Endodermal cell (in vitro differentiated cells): ENCODE data around the gene FYTTD1. TPM values are rescaled to one million over a fixed set of nuclear protein-coding genes. Genes with fewer than 3 reads are reported as not detected.
"Not testable (repeated sequence)": the region's sequence is repeated elsewhere in the genome, so short reads cannot be mapped to it uniquely, and the experiment has no call there.

Experiments
- DNase-seq: peaks from one replicate; pipeline ENCODE4 v3.0.0-alpha.2; 2017
- H3K27ac ChIP-seq: 2 replicates; pipeline ENCODE4 v1.5.1; 2013; ENCODE audit warnings: mild to moderate bottlenecking, low read depth, low read length, moderate library complexity
- H3K27me3 ChIP-seq: 2 replicates; pipeline ENCODE4 v1.6.1; 2013; ENCODE audit warnings: mild to moderate bottlenecking, low read length, moderate library complexity; ENCODE audit not compliant: insufficient read depth, control insufficient read depth, poor library complexity, severe bottlenecking
- H3K36me3 ChIP-seq: 2 replicates; pipeline ENCODE4 v1.7.0; 2013; ENCODE audit warnings: mild to moderate bottlenecking, low read length, moderate library complexity; ENCODE audit not compliant: control insufficient read depth, insufficient read depth
- H3K4me1 ChIP-seq: one replicate; pipeline ENCODE4 v1.7.0; 2013; ENCODE audit warnings: low read length; ENCODE audit not compliant: control insufficient read depth, insufficient read depth
- H3K4me3 ChIP-seq: 2 replicates; pipeline ENCODE4 v1.5.1; 2013; ENCODE audit warnings: mild to moderate bottlenecking, low read length, moderate library complexity
- H3K9ac ChIP-seq: 2 replicates; pipeline ENCODE4 v1.6.1; 2013; ENCODE audit warnings: mild to moderate bottlenecking, low read length, moderate library complexity; ENCODE audit not compliant: poor library complexity, severe bottlenecking; ENCODE audit errors: extremely low read depth
- H3K9me3 ChIP-seq: 2 replicates; pipeline ENCODE4 v1.6.1; 2013; ENCODE audit warnings: mild to moderate bottlenecking, low read length, moderate library complexity; ENCODE audit not compliant: control insufficient read depth
- H3K27ac Mint-ChIP-seq: 2 replicates; pipeline ENCODE4 v1.8.0; 2020; ENCODE audit warnings: mixed read lengths
- H3K27me3 Mint-ChIP-seq: 2 replicates; pipeline ENCODE4 v1.8.0; 2021; ENCODE audit warnings: mild to moderate bottlenecking, mixed read lengths; ENCODE audit not compliant: insufficient read depth
- H3K36me3 Mint-ChIP-seq: 2 replicates; pipeline ENCODE4 v1.8.0; 2020; ENCODE audit warnings: low read depth, mixed read lengths
- H3K4me1 Mint-ChIP-seq: 2 replicates; pipeline ENCODE4 v1.8.0; 2020; ENCODE audit warnings: mixed read lengths
- H3K4me3 Mint-ChIP-seq: 2 replicates; pipeline ENCODE4 v1.8.0; 2020; ENCODE audit warnings: mild to moderate bottlenecking, moderate library complexity, mixed read lengths
- H3K9me3 Mint-ChIP-seq: 2 replicates; pipeline ENCODE4 v1.8.0; 2020; ENCODE audit warnings: mild to moderate bottlenecking, mixed read lengths
- CTCF ChIP-seq: fragments of 200-600 bp; sonication (generic); conservative IDR thresholded peaks from 2 replicates; pipeline ENCODE4 v1.5.0; 2021; ENCODE audit warnings: antibody characterized with exemption, mild to moderate bottlenecking
- WGBS, 2 experiments: methylation state at CpG; one replicate each; pipeline versions ENCODE4 v1.1.5 to v1.1.7; 2013; ENCODE audit warnings: missing lambda C conversion rate in 2 of 2, mixed read lengths in 1 of 2; ENCODE audit not compliant: insufficient coverage in 1 of 2, insufficient read length in 1 of 2; 5-methylcytosine and 5-hydroxymethylcytosine counted together
- total RNA-seq, 2 donors: library from RNA; stranded (reverse); fragmentation: NEBNext Ultra II Directional in 1 of 2; extraction: Animal tissue kit (Norgen Biotek cat#: 25700) in 1 of 2; gene quantifications; 2 replicates in 1 of 2; 3 replicates in 1 of 2; pipeline ENCODE4 v1.2.1, GENCODE V29; 2021

FYTTD1 gene
- total RNA-seq, 2 donors from 2014 or later: 39.0 to 41.5 TPM

DNA sequence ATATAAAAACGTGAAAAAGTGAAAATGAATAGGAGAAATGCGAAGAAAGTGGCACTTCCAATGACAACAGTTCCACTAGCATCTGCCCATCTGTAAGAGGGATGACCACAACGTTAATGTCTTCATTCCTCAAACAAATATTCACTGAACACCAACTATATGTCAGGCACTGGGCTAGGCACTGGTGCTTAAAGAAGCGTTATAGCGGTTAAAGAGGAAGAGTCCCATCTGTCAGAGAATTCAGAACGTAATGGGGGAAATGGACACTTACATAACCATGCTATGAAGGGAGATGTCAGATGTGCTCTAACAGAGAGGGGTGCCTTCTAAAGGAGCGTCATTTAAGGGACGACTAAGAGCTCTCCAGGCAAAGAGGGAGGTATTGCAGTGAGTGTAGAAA lies 21.2 kb upstream of the FYTTD1 start:
- 88 to 91% methylated on average over 7 to 8 of the region's 8 CpGs for WGBS, 2 experiments
- Mint-ChIP-seq H3K4me3 (no peak overlapping the region), H3K4me1 (peaks cover 3% of the 10 kb centered on the region), H3K9me3 (peaks cover 18% of the 10 kb centered on the region), H3K27ac (no peak overlapping the region), H3K36me3 (peaks cover 16% of the 10 kb centered on the region), H3K27me3 (no peaks in the 10 kb centered on the region)
- Histone ChIP-seq H3K27ac (no peak overlapping the region), H3K36me3 (no peaks in the 10 kb centered on the region), H3K9me3 (peaks cover 6% of the 10 kb centered on the region), H3K27me3 (no peaks in the 10 kb centered on the region), H3K4me3 (no peak overlapping the region), H3K9ac (no peak overlapping the region), H3K4me1 (no peaks in the 10 kb centered on the region)
- TF ChIP-seq CTCF: no peak
- no peak for DNase-seq

DNA sequence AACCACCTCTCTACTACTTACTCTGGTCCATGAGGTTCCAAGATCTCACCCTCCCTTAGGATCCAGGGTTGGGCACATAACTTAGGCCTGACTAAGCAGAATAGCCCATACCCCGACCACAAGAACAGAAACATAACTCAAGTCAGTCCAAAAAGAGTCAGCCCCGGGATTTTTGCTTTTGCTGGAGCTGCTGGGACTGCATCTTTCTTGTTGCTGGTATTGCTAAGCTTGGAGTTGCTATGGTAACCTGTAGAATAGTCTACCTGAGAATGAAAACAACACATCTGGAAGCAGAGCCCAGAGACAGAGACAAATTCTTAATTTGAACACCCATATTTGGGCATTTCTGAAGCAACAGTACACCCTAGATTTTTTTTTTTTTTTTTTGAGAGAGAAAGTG lies 19.5 kb upstream of the FYTTD1 start:
- DNase-seq: no peak
- Histone ChIP-seq H3K4me1 (no peaks in the 10 kb centered on the region), H3K9ac (no peak overlapping the region), H3K27ac (no peak overlapping the region), H3K36me3 (no peaks in the 10 kb centered on the region), H3K4me3 (no peak overlapping the region), H3K27me3 (no peaks in the 10 kb centered on the region), H3K9me3 (no peaks in the 10 kb centered on the region)
- 83 to 100% methylated on average over 1 to 2 of the region's 2 CpGs for WGBS, 2 experiments
- Mint-ChIP-seq H3K27me3 (no peaks in the 10 kb centered on the region), H3K4me1 (peaks cover 3% of the 10 kb centered on the region), H3K36me3 (peaks cover 16% of the 10 kb centered on the region), H3K27ac (no peak overlapping the region), H3K4me3 (no peak overlapping the region), H3K9me3 (peaks cover 12% of the 10 kb centered on the region)
- no peak for TF ChIP-seq CTCF

DNA sequence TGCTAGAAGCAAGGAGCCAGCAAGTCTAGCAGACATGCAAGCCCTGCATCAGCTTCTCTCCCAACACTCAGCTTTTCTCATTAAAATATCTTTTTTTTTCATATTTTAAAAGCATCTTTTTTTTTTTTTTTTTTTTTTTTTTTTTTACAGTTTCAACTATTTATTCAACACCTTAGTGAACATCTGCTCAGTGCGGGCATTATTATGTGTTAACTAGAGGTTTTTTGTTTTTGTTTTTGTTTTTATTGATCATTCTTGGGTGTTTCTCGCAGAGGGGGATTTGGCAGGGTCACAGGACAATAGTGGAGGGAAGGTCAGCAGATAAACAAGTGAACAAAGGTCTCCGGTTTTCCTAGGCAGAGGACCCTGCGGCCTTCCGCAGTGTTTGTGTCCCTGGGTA lies 18.9 kb upstream of the FYTTD1 start:
- not testable (repeated sequence) for DNase-seq, H3K27ac Mint-ChIP-seq, H3K4me1 Mint-ChIP-seq, H3K9me3 ChIP-seq, H3K4me3 Mint-ChIP-seq, H3K27me3 Mint-ChIP-seq, H3K27me3 ChIP-seq, H3K4me1 ChIP-seq, H3K9ac ChIP-seq, H3K27ac ChIP-seq, H3K4me3 ChIP-seq, H3K36me3 ChIP-seq
- Mint-ChIP-seq H3K9me3 (peaks cover 12% of the 10 kb centered on the region), H3K36me3 (peaks cover 16% of the 10 kb centered on the region)
- WGBS, 2 experiments: 100% methylated on average over 1 of the region's 5 CpGs; no CpG with 5 or more reads in 1 of the 2 experiments

DNA sequence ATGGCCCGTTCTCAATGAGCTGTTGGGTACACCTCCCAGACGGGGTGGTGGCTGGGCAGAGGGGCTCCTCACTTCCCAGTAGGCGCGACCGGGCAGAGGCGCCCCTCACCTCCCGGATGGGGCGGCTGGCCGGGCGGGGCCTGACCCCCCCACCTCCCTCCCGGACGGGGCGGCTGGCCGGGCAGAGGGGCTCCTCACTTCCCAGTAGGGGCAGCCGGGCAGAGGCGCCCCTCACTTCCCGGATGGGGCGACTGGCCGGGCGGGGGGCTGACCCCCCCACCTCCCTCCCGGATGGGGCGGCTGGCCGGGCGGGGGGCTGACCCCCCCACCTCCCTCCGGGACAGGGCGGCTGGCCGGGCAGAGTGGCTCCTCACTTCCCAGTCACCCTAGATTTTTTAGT lies 18.2 kb upstream of the FYTTD1 start:
- not testable (repeated sequence) for H3K4me3 ChIP-seq, H3K9me3 ChIP-seq, H3K27ac Mint-ChIP-seq, H3K27me3 ChIP-seq, H3K36me3 ChIP-seq, H3K27me3 Mint-ChIP-seq, DNase-seq, H3K9ac ChIP-seq, H3K4me1 Mint-ChIP-seq, H3K27ac ChIP-seq, H3K4me3 Mint-ChIP-seq, H3K4me1 ChIP-seq
- peaks cover 16% of the 10 kb centered on the region for H3K36me3 Mint-ChIP-seq
- H3K9me3 Mint-ChIP-seq: peaks cover 12% of the 10 kb centered on the region
- 90% methylated on average over 17 of the region's 27 CpGs; no CpG with 5 or more reads in 1 of the 2 experiments for WGBS, 2 experiments
